GM18868 (cell line): ENCODE data around the gene MRPL43.
"Not testable (repeated sequence)": the region's sequence is repeated elsewhere in the genome, so short reads cannot be mapped to it uniquely, and the experiment has no call there.

ENCODE experiments used
- ATAC-seq: cut with Tn5 transposase; IDR thresholded peaks from one replicate; pipeline ENCODE4 v1.9.1; 2021; ENCODE audit warnings: mild to moderate bottlenecking, moderate library complexity; ENCODE audit not compliant: unreplicated experiment

MRPL43 gene

DNA sequence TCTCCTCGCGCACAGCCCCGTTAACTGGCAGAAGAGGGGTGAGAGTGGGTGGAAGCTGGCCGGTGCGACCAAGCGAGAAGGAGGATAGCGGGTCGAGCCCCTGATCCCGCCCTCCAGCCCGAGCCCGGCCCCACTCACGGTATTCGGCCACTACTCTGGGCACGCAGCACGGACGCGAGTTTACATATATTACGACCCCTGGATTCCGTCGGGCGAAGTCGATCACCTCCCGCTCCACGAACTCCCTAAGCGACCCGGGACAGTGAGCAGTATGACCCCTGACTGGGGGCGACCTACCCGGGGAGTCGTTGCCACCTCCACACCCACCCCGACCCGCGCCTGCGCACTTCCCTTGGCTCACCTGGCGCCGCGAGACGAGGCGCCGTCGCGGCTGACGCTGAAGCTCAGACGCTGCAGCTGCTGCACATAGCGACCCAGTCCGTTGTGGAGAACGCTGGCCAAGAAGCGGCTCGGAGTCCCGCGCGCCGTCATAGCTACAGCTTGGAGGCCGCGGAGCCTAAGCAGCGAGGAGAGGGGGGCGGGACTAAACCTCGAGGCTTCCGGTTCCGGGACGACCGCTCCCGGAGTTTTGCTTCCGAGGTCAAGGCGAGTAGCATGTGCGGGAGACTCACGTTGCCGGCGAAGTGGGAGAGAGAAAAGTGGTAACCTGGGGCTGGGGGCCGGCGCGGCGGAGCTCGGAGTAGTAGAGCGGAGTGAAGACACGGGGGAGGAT is at the start of gene MRPL43, which contains the start of gene TWNK:
Gene MRPL43 (minus strand): TSS at position 546 of the 733 bp plus-strand sequence. CDS start 54 bp downstream, at position 492.
Gene TWNK (plus strand): TSS at position 592 of the 733 bp plus-strand sequence. CDS start 668 bp downstream, outside the sequence.
- peak; percentile 90 for ATAC-seq

- ATAC-seq: no peak
Observed at GRCh38 chr10:101036726-101037125, 49.4 kb upstream of the MRPL43 start.

GRCh38 chr10:101035916-101036702 is 48.8 kb upstream of the MRPL43 start:
- ATAC-seq: no peak

DNA sequence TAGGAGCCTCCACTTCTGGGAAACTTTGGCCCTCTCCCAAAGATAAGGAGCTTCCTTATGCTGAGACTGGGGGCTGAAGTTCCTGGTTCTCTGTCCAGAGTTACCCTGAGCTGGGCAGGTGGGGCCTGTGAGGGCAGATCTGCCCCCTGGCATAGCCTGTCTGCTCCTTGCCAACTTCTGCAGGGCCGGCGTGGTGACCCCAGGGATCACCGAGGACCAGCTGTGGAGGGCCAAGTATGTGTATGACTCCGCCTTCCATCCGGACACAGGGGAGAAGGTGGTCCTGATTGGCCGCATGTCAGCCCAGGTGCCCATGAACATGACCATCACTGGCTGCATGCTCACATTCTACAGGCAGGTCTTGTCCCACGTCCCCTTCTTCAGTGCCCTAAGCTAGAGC is 48.0 kb upstream of the MRPL43 start:
- ATAC-seq: no peak

- not testable (repeated sequence) for ATAC-seq
Observed at GRCh38 chr10:101034404-101034803, 47.1 kb upstream of the MRPL43 start.

GRCh38 chr10:101033276-101033675 is 46.0 kb upstream of the MRPL43 start:
- no peak for ATAC-seq

GRCh38 chr10:101032637-101033224 is 45.4 kb upstream of the MRPL43 start:
- no peak for ATAC-seq

DNA sequence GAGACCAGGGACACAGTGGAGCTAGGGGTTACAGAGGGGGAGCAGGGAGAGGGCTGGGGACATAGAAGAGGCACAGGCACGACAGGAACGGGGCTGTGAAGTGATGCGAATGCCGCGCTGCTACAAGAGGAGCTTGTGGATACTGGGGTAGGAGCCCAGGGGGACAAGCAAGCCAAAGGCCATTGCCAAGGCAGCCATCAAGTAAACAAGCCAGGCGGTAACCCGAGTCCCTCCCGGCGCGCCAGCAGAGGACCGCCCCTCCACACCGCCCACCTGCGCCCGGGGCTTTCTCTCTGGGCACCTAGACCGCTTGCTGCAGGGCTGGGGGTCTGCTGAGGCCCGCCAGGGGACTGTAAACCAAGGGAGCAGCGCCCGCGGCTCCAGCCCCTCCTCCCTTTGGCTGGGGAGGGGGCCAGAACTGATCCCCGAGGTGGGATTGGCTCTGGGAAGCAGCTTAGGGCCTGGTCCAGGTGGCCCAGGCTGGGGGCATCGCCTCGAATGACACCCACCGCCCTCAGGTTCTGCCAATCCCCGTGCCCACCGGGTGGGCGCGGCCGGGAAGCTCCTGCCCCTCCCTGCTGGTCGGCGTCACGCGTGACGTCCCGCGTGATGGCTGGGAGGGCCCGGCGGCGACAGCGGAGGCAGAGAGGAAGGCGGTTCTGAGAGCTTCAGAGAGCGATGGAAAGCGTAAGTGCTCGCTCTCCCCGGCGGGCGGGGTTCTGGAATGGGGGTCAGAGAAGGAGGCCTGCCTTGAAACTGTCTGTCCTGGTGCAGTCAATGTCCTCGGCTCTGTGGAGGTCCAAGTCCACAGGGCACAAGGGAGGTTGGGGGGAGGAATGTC is 44.7 kb upstream of the MRPL43 start:
- ATAC-seq: no peak

DNA sequence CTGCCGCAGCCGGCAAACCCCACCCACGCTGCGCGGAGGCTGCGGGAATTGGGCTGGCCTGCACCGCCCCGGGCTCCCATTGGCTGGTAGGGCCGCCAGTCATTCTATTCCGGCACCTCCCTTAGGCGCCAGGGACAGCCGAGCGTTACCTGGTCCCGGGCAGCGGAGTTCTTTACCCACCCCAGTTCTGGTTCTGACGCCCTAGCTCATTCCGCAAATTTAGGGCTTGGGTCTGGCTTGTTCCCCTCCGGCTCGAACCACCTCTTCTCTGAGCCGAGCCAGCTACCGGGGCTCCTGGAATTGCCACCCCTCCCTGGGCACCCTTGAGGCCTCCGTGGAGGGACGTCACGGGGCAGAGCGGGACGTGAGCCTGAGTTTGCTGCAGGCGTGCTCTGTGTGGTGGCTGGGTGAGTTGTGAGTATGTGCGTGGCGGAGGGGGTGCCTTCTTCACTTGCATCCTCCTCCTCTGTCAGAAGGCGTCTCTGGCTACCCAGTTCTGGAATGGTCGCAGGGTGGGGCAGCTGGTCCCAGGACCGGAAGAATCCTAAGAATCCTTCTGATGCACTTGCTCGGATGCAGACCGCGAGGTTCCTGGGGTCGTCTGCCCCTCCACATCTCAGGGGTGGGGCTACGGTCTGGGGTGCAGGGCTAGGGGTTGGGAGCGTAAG is 44.0 kb upstream of the MRPL43 start, which contains the start of the genes PDZD7 and SFXN3:
Gene PDZD7 (minus strand): TSS at position 2 of the 668 bp plus-strand sequence. CDS start 910 bp downstream, outside the sequence.
Gene SFXN3 (plus strand): TSS at position 107 of the 668 bp plus-strand sequence. CDS start 3,461 bp downstream, outside the sequence.
- peak; percentile 93 for ATAC-seq

DNA sequence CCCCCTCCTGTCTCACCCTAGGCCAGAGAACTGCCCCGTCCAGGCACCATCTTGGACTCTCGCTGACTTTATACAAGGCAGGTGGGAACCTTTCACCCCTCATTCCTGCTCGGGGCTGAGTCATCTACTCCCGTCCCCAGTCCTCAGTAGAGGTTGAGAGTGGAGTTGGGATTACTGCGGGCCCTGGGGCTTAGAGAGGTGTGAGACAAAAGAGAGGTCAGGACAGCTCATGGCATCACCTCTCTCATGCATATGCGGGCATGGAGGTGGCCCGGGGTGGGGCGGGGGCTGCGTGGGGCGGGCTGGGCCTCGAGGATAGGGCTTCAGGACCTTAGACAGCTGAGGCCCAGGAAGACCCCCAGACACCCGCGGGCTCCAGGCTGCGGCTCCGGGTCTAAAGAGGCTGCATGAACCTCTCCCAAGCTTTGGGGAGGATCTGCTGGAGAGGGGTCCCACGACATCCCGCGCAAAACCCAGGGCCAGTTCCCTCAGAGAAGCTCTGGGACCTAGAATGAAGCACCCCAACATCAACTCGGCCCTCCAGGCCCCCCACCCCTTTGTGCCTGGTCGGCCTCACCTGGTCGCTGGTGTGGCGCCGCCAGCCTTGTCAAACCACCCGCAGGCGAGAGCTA is 43.3 kb upstream of the MRPL43 start:
- no peak for ATAC-seq

- ATAC-seq: no peak
Observed at GRCh38 chr10:101029520-101030295, 42.4 kb upstream of the MRPL43 start.

DNA sequence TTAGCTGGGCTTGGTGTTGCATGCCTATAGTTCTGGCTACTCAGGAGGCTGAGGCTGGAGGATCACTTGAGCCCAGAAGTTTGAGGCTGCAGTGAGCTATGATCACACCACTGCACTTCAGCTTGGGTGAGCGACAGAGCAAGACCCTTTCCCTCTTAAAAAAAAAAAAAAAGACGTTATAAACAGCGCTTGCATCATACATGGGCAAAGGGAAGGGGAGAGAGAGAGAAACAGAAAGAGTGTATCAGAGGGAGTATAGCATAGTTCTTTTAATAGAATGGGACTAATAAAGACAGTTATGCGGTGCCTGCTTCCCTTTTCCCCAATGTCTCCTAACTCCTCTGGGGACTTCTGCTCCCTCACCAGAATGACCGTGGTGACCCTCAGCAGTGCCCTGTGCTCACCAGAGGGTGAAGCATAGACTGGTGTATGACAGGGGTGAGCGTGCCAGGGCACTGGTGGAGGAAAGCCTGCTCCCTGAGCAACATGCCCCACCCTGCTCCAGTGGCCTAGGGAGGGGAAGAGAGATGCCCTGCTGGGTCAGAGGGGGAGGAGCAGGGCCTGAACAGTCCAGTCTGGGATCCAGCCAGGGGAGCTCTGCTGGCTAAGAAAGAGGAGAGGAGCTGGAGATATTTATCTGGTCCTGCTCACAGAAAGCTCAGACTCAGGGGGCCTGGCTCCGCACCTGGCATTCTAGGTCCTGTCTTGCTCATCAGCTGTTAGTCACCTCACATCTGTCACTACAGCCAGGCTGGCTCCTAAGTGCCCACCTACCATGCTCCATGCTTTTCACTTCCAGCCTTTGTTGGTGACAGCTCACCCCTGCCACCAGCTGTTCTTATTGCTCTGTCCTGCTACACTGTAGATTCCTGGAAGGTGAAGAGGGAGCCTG is 41.4 kb upstream of the MRPL43 start:
- ATAC-seq: no peak

DNA sequence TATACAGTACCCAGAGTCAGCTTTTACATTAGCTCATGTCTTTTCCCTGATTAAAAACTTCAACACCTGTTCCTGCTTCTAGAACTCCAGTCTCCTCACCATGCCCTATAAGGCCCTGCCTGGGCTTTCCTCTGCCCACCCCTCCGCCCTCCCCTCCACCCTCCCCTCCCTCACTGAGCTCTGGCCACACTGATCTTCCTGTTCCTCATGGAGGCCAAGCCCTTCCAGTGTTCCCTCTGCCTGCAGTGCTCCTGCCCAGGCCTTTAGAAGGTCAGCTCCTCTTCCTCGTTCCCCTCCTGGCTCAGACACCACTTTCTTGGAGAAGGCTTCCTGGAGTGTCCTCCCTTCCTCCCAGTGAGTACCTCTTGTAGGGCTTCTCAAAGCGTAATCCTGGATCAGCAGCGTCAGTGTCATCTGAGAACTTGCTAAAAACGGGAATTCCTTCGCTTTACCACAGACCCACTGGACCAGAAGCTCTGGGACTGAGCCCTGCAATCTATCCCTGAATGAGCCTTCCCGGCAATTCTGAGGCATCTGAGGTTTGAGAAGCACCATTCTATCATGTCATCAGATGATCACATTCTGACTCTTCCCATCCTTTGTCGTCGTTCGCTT is 39.9 kb upstream of the MRPL43 start:
- no peak for ATAC-seq

DNA sequence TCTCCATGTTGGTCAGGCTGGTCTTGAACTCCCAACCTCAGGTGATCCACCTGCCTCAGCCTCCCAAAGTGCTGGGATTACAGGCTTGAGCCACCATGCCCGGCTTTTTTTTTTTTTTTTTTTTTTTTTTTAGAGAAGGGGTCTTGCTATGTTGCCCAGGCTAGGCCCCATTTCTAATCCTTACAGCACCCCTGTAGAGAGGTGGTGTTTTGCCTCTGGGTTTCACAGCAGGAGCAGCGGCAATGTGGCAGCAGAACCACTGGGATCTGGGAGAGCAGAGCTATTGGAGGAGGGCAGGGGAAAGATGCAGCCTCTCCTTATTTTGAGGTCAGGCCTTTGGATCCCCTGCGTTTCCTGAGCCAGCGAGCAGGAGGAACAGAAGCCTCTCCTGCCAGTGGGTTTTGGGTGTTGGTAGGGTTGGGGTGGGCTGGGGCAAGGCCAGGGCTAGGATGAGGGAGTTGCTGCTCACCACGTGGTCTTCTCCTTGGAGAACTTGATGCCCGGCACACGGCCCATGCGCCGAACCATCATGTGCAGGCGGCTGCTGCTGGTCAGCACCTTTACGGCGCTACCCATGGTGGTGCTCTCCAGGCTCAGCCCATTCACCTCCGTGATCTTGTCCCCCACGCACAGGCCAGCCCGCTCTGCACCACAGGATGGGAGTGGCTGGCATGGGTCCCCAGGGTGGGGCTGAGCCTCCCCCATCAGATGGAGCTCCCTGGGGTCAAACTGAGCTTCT is 35.8 kb upstream of the MRPL43 start:
- no peak for ATAC-seq

DNA sequence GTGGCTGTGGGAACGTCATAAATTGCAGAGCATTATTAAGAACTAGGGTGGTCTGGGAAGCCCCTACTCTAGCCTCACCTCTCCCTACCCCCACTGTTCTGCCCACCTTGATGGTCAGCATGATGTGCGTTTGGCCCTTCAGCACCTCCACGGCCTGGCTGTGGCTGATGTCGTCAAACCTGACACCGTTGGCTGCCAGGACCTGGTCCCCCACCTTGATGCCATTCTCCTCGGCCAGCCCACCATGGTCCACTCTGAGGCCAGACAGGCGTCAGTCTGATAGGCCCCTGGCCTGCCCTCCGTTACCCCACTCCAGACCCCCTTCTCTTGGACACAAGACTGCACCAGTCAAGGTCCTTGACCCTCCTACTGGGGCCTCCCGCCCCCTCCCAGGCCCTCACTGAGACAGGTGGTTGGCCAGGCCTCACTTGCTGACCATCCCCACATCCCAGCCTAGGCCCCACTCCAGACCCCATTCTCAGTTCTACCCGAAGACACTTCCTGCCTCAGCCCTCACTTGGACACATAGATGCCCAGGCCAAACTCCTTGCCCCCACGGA is 34.5 kb upstream of the MRPL43 start:
- no peak for ATAC-seq

DNA sequence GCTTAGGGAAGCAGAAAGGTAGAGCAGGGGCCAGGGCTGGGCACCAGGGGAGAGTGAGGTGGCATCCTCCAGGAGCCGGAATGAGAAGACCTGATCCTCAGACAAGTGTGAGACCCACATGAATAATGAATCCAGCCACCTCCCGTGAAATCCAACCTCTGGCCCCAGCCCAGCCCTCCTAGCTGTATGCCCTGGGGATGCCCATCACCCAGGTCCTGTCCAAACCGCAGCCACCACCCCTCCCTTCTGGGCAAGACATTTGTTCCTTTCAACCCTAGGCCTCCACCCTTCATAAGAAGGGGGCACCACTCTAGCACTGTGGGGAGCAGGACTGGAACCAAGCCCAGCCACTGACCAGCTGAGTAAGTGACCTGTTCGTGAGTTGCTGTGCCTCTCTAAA is 33.9 kb upstream of the MRPL43 start:
- ATAC-seq: no peak
